Pancreas (tissue), 10 donors: ENCODE measurements around the gene LRRN4. TPM values are rescaled to one million over a fixed set of nuclear protein-coding genes. Genes with fewer than 3 reads are reported as not detected.

Experiments
- ATAC-seq, 4 donors: fragments of 200-7000 bp; cut with Tn5 transposase; one replicate each; pipeline versions ENCODE4 v1.8.0 to v1.9.1; 2020; ENCODE audit warnings: mild to moderate bottlenecking in 4 of 4, moderate library complexity in 4 of 4
- DNase-seq, 6 donors: peaks; one replicate each; pipeline ENCODE4 v3.0.0-alpha.2; 2020
- FAIRE-seq: peaks from 2 replicates; lab custom pipeline; 2012; peaks lifted over from hg19 to GRCh38; lab: Jason Lieb, UNC
- H3K27ac ChIP-seq, 4 donors: fragments of 200-600 bp; sonication (generic); 1 replicate in 3 of 4; 2 replicates in 1 of 4; pipeline versions ENCODE4 v1.5.0 to v1.8.0; 2020
- H3K27me3 ChIP-seq, 4 donors: fragments of 200-600 bp; one replicate each; pipeline ENCODE4 v1.8.0; 2021
- H3K36me3 ChIP-seq, 3 donors: fragments of 200-600 bp; sonication (generic) in 1 of 3; one replicate each; pipeline versions ENCODE4 v1.5.0 to v1.8.0; 2020 to 2021
- H3K4me1 ChIP-seq, 3 donors: fragments of 200-600 bp; one replicate each; pipeline ENCODE4 v1.8.0; 2021
- H3K4me3 ChIP-seq, 4 donors: fragments of 200-600 bp; sonication (generic) in 2 of 4; one replicate each; pipeline versions ENCODE4 v1.5.0 to v1.8.0; 2020 to 2021
- H3K9me3 ChIP-seq, 4 donors: fragments of 200-600 bp; one replicate each; pipeline ENCODE4 v1.8.0; 2021
- CTCF ChIP-seq, 4 donors: fragments of 200-600 bp; sonication (generic) in 3 of 4; IDR thresholded peaks; one replicate each; pipeline versions ENCODE4 v1.5.0 to v1.8.0; 2021; ENCODE audit warnings: antibody characterized with exemption in 4 of 4
- WGBS, 2 donors: extraction: QIAGEN DNeasy Blood & Tissue Kit; methylation state at CpG; one replicate each; pipeline ENCODE4 v1.1.7; 2013; 5-methylcytosine and 5-hydroxymethylcytosine counted together
- intact Hi-C, 3 donors: fragments of 100-400 bp; cut with DNase I; formaldehyde crosslinking; loops; one replicate each; pipeline versions ENCODE4 v1.11.1 to v1.14.2; 2022
- polyA plus RNA-seq, 2 donors: library from polyadenylated mRNA; stranded (reverse); fragments of 200-250 nt; gene quantifications; one replicate each; pipeline ENCODE4 v1.2.3, GENCODE V29; 2013
- total RNA-seq, 6 donors: library from RNA; stranded (reverse); fragmentation: NEBNext Ultra II Directional in 4 of 6; extraction: Animal tissue kit (Norgen Biotek cat#: 25700) in 4 of 6; gene quantifications; one replicate each; pipeline versions ENCODE4 v1.2.1 to v1.2.4, GENCODE V29; 2021 to 2023
- donor health status: healthy with polysubstance abuse.
- donor health status: DM: no; HTN: no; CAD: no; lungs with moderate emphysema.
- donor health status: DM: no; HTN: no; CAD: no.
- donor health status: control.
- donor health status: control.
- donor health status: Bipolar disorder and iron deficiency.
- donor health status: DM: yes; HTN: yes; CAD: no.
- donor health status: DM: no; HTN: no; CAD: no.
- donor health status: DM: no; HTN: no; CAD: no.
- donor health status: DM: yes; HTN: yes; CAD: no.

The LRRN4 gene
- total and polyA plus RNA-seq, 8 donors: 0.66 to 7.9 (median 2.7) TPM

GRCh38 chr20:6074145-6074561 is 20.3 kb upstream of the LRRN4 start:
- ATAC-seq: peak; percentile 49 to 85 (median 73)
- Histone ChIP-seq H3K27ac (no peak overlapping the region), H3K4me3 (no peak overlapping the region), H3K9me3 (no peaks in the 10 kb centered on the region), H3K4me1 (peaks cover 0 to 8% (median 6%) of the 10 kb centered on the region in 3 donors), H3K36me3 (no peaks in the 10 kb centered on the region), H3K27me3 (no peaks in the 10 kb centered on the region)
- DNase-seq: no peak
- 39 to 41% methylated on average over 2 of the region's 2 CpGs for WGBS, 2 donors
- peak in 2 of 4 donors; percentile 28 to 38 for TF ChIP-seq CTCF (IDR thresholded peaks at IDR 0.05)
- intact Hi-C loops: no loop called here
- FAIRE-seq: no peak

- Histone ChIP-seq H3K27me3 (no peaks in the 10 kb centered on the region), H3K9me3 (no peaks in the 10 kb centered on the region), H3K4me3 (no peak overlapping the region), H3K4me1 (peaks cover 9 to 17% (median 9%) of the 10 kb centered on the region in 3 donors), H3K27ac (peak overlapping the region in 1 of 4 donors; percentile 30), H3K36me3 (no peaks in the 10 kb centered on the region)
- no peak for FAIRE-seq
- no peak for DNase-seq
- TF ChIP-seq CTCF (IDR thresholded peaks at IDR 0.05): no peak
- WGBS, 2 donors: 77 to 79% methylated on average over 6 of the region's 6 CpGs
- intact Hi-C loops: no loop called here
- no peak for ATAC-seq
Observed at GRCh38 chr20:6070829-6071695, 17.2 kb upstream of the LRRN4 start.

GRCh38 chr20:6069669-6070068 is 15.8 kb upstream of the LRRN4 start:
- intact Hi-C loops: no loop called here
- DNase-seq: no peak
- FAIRE-seq: no peak
- no peak for ATAC-seq
- no peaks in the 10 kb centered on the region for H3K9me3 ChIP-seq
- 83 to 90% methylated on average over 2 of the region's 2 CpGs for WGBS, 2 donors
- no peaks in the 10 kb centered on the region for H3K27me3 ChIP-seq
- H3K36me3 ChIP-seq: no peaks in the 10 kb centered on the region
- H3K4me1 ChIP-seq: peaks cover 3 to 11% (median 9%) of the 10 kb centered on the region in 3 donors
- H3K4me3 ChIP-seq: no peak overlapping the region
- no peak overlapping the region for H3K27ac ChIP-seq
- no peak for TF ChIP-seq CTCF (IDR thresholded peaks at IDR 0.05)

GRCh38 chr20:6067763-6068318 is 14.0 kb upstream of the LRRN4 start:
- H3K36me3 ChIP-seq: no peaks in the 10 kb centered on the region
- FAIRE-seq (no peak), DNase-seq (peak in 1 of 6 donors; percentile 15), ATAC-seq (peak; percentile 31 to 83 (median 62))
- no peaks in the 10 kb centered on the region for H3K27me3 ChIP-seq
- H3K4me3 ChIP-seq: no peak overlapping the region
- no peaks in the 10 kb centered on the region for H3K9me3 ChIP-seq
- H3K27ac ChIP-seq: no peak overlapping the region
- TF ChIP-seq CTCF (IDR thresholded peaks at IDR 0.05): no peak
- intact Hi-C loops: no loop called here
- H3K4me1 ChIP-seq: peaks cover 3 to 9% (median 8%) of the 10 kb centered on the region in 3 donors
- 36 to 45% methylated on average over 4 of the region's 4 CpGs for WGBS, 2 donors
